ENCODE measurements around the gene ZNF280B.
A peak's percentile ranks its signal among the peaks of the same experiment; 100 is the strongest.
"Not testable (repeated sequence)": the region's sequence is repeated elsewhere in the genome, so short reads cannot be mapped to it uniquely, and the experiment has no call there.

ZNF280B gene

DNA sequence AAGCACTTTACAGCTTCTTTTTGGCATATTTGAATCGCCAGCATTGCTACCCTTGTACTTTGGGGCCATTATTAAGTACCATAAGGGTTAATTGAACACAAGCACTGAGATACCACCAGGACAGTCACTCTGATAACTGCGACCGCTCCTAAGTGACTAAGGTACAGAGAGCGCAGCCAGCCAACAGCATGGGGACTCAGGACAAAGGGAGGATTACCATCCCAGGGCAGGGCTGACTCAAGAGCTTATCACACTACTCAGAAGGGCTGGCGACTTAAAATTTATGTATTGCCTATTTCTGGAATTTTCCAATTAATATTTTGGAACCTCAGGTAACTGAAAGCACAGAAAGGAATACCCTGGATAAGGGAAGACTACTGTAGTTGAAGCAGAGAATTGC is 11.0 kb upstream of the ZNF280B start:
- H3K27ac ChIP-seq (ENCODE audit: low read length): no peak overlapping the region
- no peaks in the 10 kb centered on the region for H3K36me3 ChIP-seq (ENCODE audit: control insufficient read depth in 1 of 2, insufficient read depth in 2 of 2, low read length in 2 of 2)
- H3K27me3 ChIP-seq (ENCODE audit: low read depth, low read length): no peaks in the 10 kb centered on the region
- no peaks in the 10 kb centered on the region for H3K9me3 ChIP-seq (ENCODE audit: control insufficient read depth in 1 of 2, low read length in 2 of 2)
- H3K4me3 ChIP-seq (ENCODE audit: low read depth in 1 of 2, low read length in 2 of 2): no peak overlapping the region
- no peaks in the 10 kb centered on the region for H3K4me1 ChIP-seq (ENCODE audit: control insufficient read depth in 1 of 2, insufficient read depth in 2 of 2, low read length in 2 of 2)

DNA sequence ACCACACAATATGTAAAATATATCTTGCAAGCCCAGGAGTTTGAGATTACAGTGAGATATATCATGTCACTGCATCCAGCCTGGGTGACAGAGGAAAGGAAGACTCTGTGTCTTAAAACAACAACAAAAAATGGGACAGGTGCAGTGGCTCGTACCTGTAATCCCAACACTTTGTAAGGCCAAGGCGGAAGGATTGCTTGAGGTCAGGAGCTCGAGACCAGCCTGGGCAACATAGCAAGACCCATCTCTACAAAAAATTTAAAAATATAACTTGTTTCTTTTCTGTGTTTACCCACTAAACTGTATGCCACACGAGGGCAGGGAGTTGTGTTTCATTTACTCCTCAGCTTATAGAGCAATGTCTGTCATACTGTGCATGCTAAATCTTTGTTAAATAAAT is 8.4 kb upstream of the ZNF280B start:
- no peaks in the 10 kb centered on the region for H3K36me3 ChIP-seq (ENCODE audit: control insufficient read depth in 1 of 2, insufficient read depth in 2 of 2, low read length in 2 of 2)
- H3K9me3 ChIP-seq (ENCODE audit: control insufficient read depth in 1 of 2, low read length in 2 of 2): no peaks in the 10 kb centered on the region
- H3K27me3 ChIP-seq (ENCODE audit: low read depth, low read length): no peaks in the 10 kb centered on the region
- H3K27ac ChIP-seq (ENCODE audit: low read length): no peak overlapping the region
- H3K4me1 ChIP-seq (ENCODE audit: control insufficient read depth in 1 of 2, insufficient read depth in 2 of 2, low read length in 2 of 2): no peaks in the 10 kb centered on the region
- no peak overlapping the region for H3K4me3 ChIP-seq (ENCODE audit: low read depth in 1 of 2, low read length in 2 of 2)

DNA sequence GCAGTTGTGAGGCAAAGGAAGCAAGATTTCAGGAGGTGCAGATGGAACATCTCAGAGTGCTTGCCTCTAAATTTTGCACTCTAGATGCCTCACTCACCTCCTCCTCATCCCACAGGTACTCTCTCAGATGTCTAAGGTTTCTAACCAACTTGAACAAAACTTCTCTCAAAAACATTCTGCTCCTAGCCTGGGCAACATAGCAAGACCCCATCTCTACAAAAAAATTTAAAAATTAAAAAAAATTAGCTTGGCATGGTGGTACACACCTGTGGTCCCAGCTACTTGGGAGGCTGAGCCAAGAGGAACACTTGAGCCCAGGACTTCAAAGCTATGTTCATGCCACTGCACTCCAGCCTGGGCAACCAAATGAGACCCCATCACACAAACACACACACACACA is 7.3 kb upstream of the ZNF280B start:
- no peak overlapping the region for H3K27ac ChIP-seq (ENCODE audit: low read length)
- H3K4me3 ChIP-seq (ENCODE audit: low read depth in 1 of 2, low read length in 2 of 2): no peak overlapping the region
- no peaks in the 10 kb centered on the region for H3K4me1 ChIP-seq (ENCODE audit: control insufficient read depth in 1 of 2, insufficient read depth in 2 of 2, low read length in 2 of 2)
- no peaks in the 10 kb centered on the region for H3K36me3 ChIP-seq (ENCODE audit: control insufficient read depth in 1 of 2, insufficient read depth in 2 of 2, low read length in 2 of 2)
- no peaks in the 10 kb centered on the region for H3K9me3 ChIP-seq (ENCODE audit: control insufficient read depth in 1 of 2, low read length in 2 of 2)
- no peaks in the 10 kb centered on the region for H3K27me3 ChIP-seq (ENCODE audit: low read depth, low read length)

DNA sequence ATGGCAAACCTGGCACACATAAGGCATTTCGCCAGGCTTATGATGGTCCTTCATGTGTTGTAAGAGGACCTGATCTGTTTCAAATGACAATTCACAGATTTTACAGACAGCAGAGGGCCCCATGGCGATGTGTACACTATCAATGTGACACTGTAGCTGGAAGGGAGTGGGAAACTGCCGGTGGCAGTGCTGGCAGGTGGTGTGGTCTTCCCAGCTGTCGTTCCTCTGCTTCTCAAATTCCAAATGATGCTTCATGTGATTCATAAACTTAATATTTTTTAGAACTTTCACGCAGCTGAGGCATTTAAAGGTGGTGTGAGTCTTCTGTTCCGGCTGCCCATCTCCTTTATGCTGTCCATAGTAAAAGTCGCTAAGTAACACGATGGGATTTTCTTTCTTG is 5.9 kb upstream of the ZNF280B start:
- not testable (repeated sequence) for H3K27me3 ChIP-seq (ENCODE audit: low read depth, low read length); H3K36me3 ChIP-seq (ENCODE audit: control insufficient read depth in 1 of 2, insufficient read depth in 2 of 2, low read length in 2 of 2); H3K9me3 ChIP-seq (ENCODE audit: control insufficient read depth in 1 of 2, low read length in 2 of 2); H3K4me1 ChIP-seq (ENCODE audit: control insufficient read depth in 1 of 2, insufficient read depth in 2 of 2, low read length in 2 of 2); H3K27ac ChIP-seq (ENCODE audit: low read length); H3K4me3 ChIP-seq (ENCODE audit: low read depth in 1 of 2, low read length in 2 of 2)

DNA sequence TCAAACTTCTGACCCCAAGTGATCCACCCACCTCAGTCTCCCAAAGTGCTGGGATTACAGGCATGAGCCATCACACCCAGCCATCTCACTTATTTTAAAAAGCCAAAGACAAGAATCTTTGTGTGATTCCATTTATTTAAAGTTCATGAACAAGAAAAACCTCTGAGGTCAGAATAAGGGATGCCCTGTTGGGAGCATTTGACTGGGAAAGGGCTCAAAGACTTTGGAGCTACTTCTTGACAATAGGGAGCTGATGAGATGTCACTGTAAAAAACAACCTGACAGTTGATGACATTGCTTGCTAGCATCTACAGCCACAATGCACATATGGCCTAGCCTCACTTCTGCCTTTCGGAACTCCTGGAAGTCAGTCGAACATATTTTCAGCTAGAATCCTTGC is 5.1 kb upstream of the ZNF280B start:
- Histone ChIP-seq H3K4me1 (ENCODE audit: control insufficient read depth in 1 of 2, insufficient read depth in 2 of 2, low read length in 2 of 2) (peaks cover 0 to 5% of the 10 kb centered on the region in 2 donors), H3K27ac (ENCODE audit: low read length) (no peak overlapping the region), H3K4me3 (ENCODE audit: low read depth in 1 of 2, low read length in 2 of 2) (no peak overlapping the region), H3K27me3 (ENCODE audit: low read depth, low read length) (no peaks in the 10 kb centered on the region), H3K36me3 (ENCODE audit: control insufficient read depth in 1 of 2, insufficient read depth in 2 of 2, low read length in 2 of 2) (no peaks in the 10 kb centered on the region), H3K9me3 (ENCODE audit: control insufficient read depth in 1 of 2, low read length in 2 of 2) (no peaks in the 10 kb centered on the region)

DNA sequence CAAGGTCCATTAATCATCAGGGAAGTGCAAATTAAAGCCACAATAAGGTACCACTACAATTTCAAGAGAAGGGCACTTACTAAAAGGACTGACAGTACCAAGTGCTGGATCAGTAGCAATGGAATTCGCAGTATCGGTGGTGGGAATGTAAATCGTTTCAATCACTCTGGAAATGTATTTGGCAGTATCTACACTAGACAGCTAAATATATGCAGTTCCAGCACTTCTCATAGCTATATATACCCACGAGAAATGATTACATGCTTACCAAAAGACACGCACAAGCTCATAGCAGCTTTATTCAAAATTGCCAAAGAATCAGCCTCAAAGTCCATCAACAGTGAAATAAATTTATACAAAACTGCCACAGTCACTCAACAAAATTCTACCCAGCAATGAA is 4.4 kb upstream of the ZNF280B start:
- Histone ChIP-seq H3K9me3 (ENCODE audit: control insufficient read depth in 1 of 2, low read length in 2 of 2) (no peaks in the 10 kb centered on the region), H3K27ac (ENCODE audit: low read length) (no peak overlapping the region), H3K4me1 (ENCODE audit: control insufficient read depth in 1 of 2, insufficient read depth in 2 of 2, low read length in 2 of 2) (peaks cover 0 to 10% of the 10 kb centered on the region in 2 donors), H3K36me3 (ENCODE audit: control insufficient read depth in 1 of 2, insufficient read depth in 2 of 2, low read length in 2 of 2) (no peaks in the 10 kb centered on the region), H3K27me3 (ENCODE audit: low read depth, low read length) (no peaks in the 10 kb centered on the region), H3K4me3 (ENCODE audit: low read depth in 1 of 2, low read length in 2 of 2) (no peak overlapping the region)

DNA sequence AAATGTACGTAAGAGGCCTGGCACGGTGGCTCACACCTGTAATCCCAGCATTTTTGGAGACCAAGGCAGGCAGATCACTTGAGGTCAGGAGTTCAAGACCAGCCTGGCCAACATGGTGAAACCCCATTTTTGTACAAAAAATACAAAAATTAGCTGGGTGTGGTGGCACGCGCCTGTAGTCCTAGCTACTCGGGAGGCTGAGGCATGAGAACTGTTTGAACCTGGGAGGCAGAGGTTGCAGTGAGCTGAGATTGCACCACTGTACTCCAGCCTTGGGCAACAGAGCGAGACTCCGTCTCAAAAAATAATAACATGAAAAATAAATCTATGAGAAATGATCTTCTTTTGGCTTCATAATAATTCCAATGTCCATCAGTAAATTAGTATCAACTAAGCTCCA is 2.3 kb upstream of the ZNF280B start:
- H3K27me3 ChIP-seq (ENCODE audit: low read depth, low read length); H3K27ac ChIP-seq (ENCODE audit: low read length); H3K4me3 ChIP-seq (ENCODE audit: low read depth in 1 of 2, low read length in 2 of 2); H3K9me3 ChIP-seq (ENCODE audit: control insufficient read depth in 1 of 2, low read length in 2 of 2); H3K36me3 ChIP-seq (ENCODE audit: control insufficient read depth in 1 of 2, insufficient read depth in 2 of 2, low read length in 2 of 2): not testable (repeated sequence)
- H3K4me1 ChIP-seq (ENCODE audit: control insufficient read depth in 1 of 2, insufficient read depth in 2 of 2, low read length in 2 of 2): peaks cover 0 to 12% of the 10 kb centered on the region in 2 donors

DNA sequence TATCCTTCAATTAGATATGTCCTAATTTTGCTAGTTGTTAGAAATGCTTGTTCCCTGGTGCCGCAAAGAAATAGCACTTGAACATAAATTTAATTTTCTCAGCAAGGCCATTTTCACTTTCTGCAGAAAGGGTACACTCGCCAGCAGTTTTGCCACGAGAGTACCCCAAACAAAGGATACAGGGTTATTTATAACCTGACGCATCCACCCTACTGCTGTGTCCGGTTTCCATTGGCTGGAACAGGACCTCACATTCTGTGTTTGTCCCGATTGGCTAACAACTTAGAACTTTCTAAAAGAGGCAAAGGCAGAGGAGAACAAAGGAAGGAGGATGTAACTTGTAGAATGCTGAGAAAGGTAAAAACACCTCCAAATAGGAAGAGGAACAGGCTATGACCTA is 1.4 kb upstream of the ZNF280B start:
- not testable (repeated sequence) for H3K36me3 ChIP-seq (ENCODE audit: control insufficient read depth in 1 of 2, insufficient read depth in 2 of 2, low read length in 2 of 2); H3K27me3 ChIP-seq (ENCODE audit: low read depth, low read length); H3K9me3 ChIP-seq (ENCODE audit: control insufficient read depth in 1 of 2, low read length in 2 of 2); H3K4me3 ChIP-seq (ENCODE audit: low read depth in 1 of 2, low read length in 2 of 2); H3K27ac ChIP-seq (ENCODE audit: low read length)
- peaks cover 0 to 12% of the 10 kb centered on the region in 2 donors for H3K4me1 ChIP-seq (ENCODE audit: control insufficient read depth in 1 of 2, insufficient read depth in 2 of 2, low read length in 2 of 2)

DNA sequence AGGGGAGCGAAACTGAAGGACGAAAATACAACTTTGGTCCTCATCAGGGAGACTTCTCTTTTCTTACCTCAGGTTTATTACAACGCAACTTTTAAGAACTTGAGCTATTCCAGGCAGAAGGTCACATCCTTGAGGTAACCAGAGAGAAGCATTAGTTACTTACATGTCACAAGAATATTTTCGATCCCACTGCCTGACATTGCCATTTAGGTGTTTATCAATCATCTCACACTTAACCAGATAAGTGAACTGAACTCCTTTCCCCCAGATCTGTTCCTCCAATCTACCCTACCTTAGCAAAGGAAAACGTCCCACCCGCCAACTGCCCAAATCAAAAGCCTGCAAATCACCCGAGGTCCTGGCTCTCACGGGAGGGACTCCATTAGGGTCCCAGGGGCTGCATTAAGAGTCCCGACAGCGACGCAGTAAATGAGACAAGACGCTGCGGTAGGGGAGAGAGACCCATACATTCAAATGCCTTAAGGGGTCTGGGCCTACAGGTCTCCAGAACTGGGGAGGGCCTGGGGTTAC is 734 bp downstream of the ZNF280B start:
- Histone ChIP-seq H3K4me3 (ENCODE audit: low read depth in 1 of 2, low read length in 2 of 2) (peak overlapping the region; percentile 51 to 81), H3K27ac (ENCODE audit: low read length) (no peak overlapping the region), H3K9me3 (ENCODE audit: control insufficient read depth in 1 of 2, low read length in 2 of 2) (no peaks in the 10 kb centered on the region), H3K27me3 (ENCODE audit: low read depth, low read length) (no peaks in the 10 kb centered on the region), H3K36me3 (ENCODE audit: control insufficient read depth in 1 of 2, insufficient read depth in 2 of 2, low read length in 2 of 2) (no peaks in the 10 kb centered on the region), H3K4me1 (ENCODE audit: control insufficient read depth in 1 of 2, insufficient read depth in 2 of 2, low read length in 2 of 2) (peaks cover 0 to 12% of the 10 kb centered on the region in 2 donors)

DNA sequence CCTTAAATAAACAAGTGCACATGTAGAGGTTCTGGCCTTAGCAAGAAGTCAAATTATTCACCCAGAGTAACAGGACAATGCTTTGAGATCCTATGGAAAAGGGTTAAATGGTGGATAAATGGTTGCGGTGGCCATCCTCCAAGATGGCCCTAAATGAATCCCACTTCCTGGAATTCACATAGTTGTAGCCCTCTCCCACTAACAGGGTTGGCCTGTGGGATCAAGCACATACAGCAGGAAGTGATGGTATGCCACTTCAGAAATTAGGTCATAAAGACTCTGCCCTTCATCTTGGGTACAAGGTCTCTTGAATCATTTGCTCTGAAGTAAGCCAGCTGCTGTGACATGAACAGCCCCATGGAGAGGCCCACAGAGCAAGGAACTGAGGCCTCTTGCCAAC is 1.8 kb downstream of the ZNF280B start:
- peaks cover 0 to 12% of the 10 kb centered on the region in 2 donors for H3K4me1 ChIP-seq (ENCODE audit: control insufficient read depth in 1 of 2, insufficient read depth in 2 of 2, low read length in 2 of 2)
- H3K9me3 ChIP-seq (ENCODE audit: control insufficient read depth in 1 of 2, low read length in 2 of 2): no peaks in the 10 kb centered on the region
- no peaks in the 10 kb centered on the region for H3K27me3 ChIP-seq (ENCODE audit: low read depth, low read length)
- H3K36me3 ChIP-seq (ENCODE audit: control insufficient read depth in 1 of 2, insufficient read depth in 2 of 2, low read length in 2 of 2): no peaks in the 10 kb centered on the region
- no peak overlapping the region for H3K27ac ChIP-seq (ENCODE audit: low read length)
- no peak overlapping the region for H3K4me3 ChIP-seq (ENCODE audit: low read depth in 1 of 2, low read length in 2 of 2)

DNA sequence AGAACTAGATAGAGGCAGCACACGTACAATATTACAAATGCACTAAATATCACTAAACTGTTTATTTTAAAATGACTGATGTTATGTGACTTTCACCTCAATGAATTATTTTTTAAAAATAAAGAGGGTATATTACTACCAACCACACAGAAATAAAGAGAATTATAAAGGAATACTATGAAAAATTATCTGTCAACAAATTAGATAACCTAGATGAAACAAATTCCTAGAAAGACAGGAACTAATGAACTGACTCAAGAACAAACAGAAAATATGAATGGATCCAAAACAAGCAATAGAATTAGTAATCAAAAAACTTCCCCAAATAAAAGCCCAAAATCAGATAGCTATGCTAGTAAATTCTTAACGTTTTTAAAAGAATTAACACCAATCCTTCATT is 10.3 kb downstream of the ZNF280B start:
- no peak overlapping the region for H3K4me3 ChIP-seq (ENCODE audit: low read depth in 1 of 2, low read length in 2 of 2)
- H3K4me1 ChIP-seq (ENCODE audit: control insufficient read depth in 1 of 2, insufficient read depth in 2 of 2, low read length in 2 of 2): no peaks in the 10 kb centered on the region
- no peak overlapping the region for H3K27ac ChIP-seq (ENCODE audit: low read length)
- no peaks in the 10 kb centered on the region for H3K9me3 ChIP-seq (ENCODE audit: control insufficient read depth in 1 of 2, low read length in 2 of 2)
- H3K27me3 ChIP-seq (ENCODE audit: low read depth, low read length): no peaks in the 10 kb centered on the region
- H3K36me3 ChIP-seq (ENCODE audit: control insufficient read depth in 1 of 2, insufficient read depth in 2 of 2, low read length in 2 of 2): no peaks in the 10 kb centered on the region

DNA sequence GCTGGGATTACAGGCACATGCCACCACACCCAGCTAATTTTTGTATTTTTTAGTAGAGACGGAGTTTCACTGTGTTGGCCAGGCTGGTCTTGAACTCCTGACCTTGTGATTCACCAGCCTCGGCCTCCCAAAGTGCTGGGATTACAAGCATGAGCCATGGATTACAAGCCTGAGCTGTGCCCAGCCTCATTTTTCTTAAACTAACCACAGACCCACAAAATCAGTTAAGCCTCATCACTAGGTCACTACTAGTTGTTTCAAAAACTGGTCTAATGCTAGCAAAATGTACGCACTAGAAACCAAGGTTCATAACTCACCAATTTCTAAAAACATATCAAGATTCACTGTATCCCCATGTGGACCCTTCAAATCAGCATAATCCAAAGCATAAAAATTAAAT is 17.0 kb downstream of the ZNF280B start:
- H3K27me3 ChIP-seq (ENCODE audit: low read depth, low read length); H3K4me3 ChIP-seq (ENCODE audit: low read depth in 1 of 2, low read length in 2 of 2); H3K36me3 ChIP-seq (ENCODE audit: control insufficient read depth in 1 of 2, insufficient read depth in 2 of 2, low read length in 2 of 2); H3K9me3 ChIP-seq (ENCODE audit: control insufficient read depth in 1 of 2, low read length in 2 of 2); H3K4me1 ChIP-seq (ENCODE audit: control insufficient read depth in 1 of 2, insufficient read depth in 2 of 2, low read length in 2 of 2); H3K27ac ChIP-seq (ENCODE audit: low read length): not testable (repeated sequence)
